DND-41 (cell line): Measurements from ENCODE around the gene APPL2.

Experiments used
- CTCF ChIP-seq: IDR thresholded peaks from 2 replicates; pipeline ENCODE4 v1.5.1; 2012; ENCODE audit warnings: borderline replicate concordance, low read length, moderate library complexity, mild to moderate bottlenecking; ENCODE audit not compliant: poor library complexity, severe bottlenecking; ENCODE audit errors: extremely low read depth
- EZH2 ChIP-seq: IDR thresholded peaks from 3 replicates; pipeline ENCODE4 v1.6.1; 2012; ENCODE audit warnings: borderline replicate concordance, low read depth, mild to moderate bottlenecking, moderate library complexity, low read length, inconsistent platforms; ENCODE audit not compliant: severe bottlenecking

- no peak for TF ChIP-seq CTCF
- TF ChIP-seq EZH2: no peak
Measured at GRCh38 chr12:105228494-105228893, 7.5 kb downstream of the APPL2 start.
